SK-N-SH (cell line): ENCODE data around the gene RITA1.

Source experiments
- CTCF ChIP-seq: fragments of 200-600 bp; sonication (generic); IDR thresholded peaks from 2 replicates; pipeline ENCODE4 v1.6.1; 2017; ENCODE audit warnings: antibody characterized with exemption, mild to moderate bottlenecking, moderate library complexity
- EP300 ChIP-seq, 2 experiments: IDR thresholded peaks; 2 replicates each; pipeline versions ENCODE4 v1.4.0 to v1.6.1; 2012; ENCODE audit warnings: borderline replicate concordance in 1 of 2, low read depth in 1 of 2, low read length in 1 of 2
- EZH2phosphoT487 ChIP-seq: fragments of 200-600 bp; sonication (generic); IDR thresholded peaks from 2 replicates; pipeline ENCODE4 v1.6.1; 2017; ENCODE audit warnings: low read depth, mixed run types, mild to moderate bottlenecking, antibody characterized with exemption, moderate library complexity, borderline replicate concordance
- MXI1 ChIP-seq: IDR thresholded peaks from 2 replicates; pipeline ENCODE4 v1.6.1; 2012; ENCODE audit warnings: mild to moderate bottlenecking, low read depth, low read length, improper control_type of control experiment
- NRF1 ChIP-seq: IDR thresholded peaks from 2 replicates; pipeline ENCODE4 v1.6.1; 2012; ENCODE audit warnings: low read depth, mild to moderate bottlenecking, low read length
- POLR2AphosphoS5 ChIP-seq: IDR thresholded peaks from 2 replicates; pipeline ENCODE4 v1.6.1; 2012; ENCODE audit warnings: low read depth, low read length
- SIN3A ChIP-seq: IDR thresholded peaks from 2 replicates; pipeline ENCODE4 v1.6.1; 2012; ENCODE audit warnings: low read depth, mild to moderate bottlenecking, low read length, moderate library complexity, borderline replicate concordance
- TAF1 ChIP-seq: IDR thresholded peaks from 2 replicates; pipeline ENCODE4 v1.6.1; 2012; ENCODE audit warnings: low read depth, mild to moderate bottlenecking, low read length, moderate library complexity, borderline replicate concordance
- USF2 ChIP-seq: fragments of 150-350 bp; IDR thresholded peaks from 2 replicates; pipeline ENCODE4 v1.6.1; 2017; ENCODE audit warnings: antibody characterized with exemption, low read length, low read depth, borderline replicate concordance
- YY1 ChIP-seq: IDR thresholded peaks from 2 replicates; pipeline ENCODE4 v1.4.0; 2012; ENCODE audit warnings: low read depth, mild to moderate bottlenecking

GRCh38 chr12:113173081-113173698, 12.3 kb upstream of the RITA1 start:
- no peak for TF ChIP-seq EZH2phosphoT487
- TF ChIP-seq CTCF: no peak
- no peak for TF ChIP-seq SIN3A
- no peak for TF ChIP-seq MXI1
- TF ChIP-seq USF2: no peak
- TF ChIP-seq TAF1: no peak
- TF ChIP-seq YY1: no peak
- no peak for TF ChIP-seq EP300 (IDR thresholded peaks at IDR 0.05; ENCODE audit: borderline replicate concordance in 1 of 2, low read depth in 1 of 2, low read length in 1 of 2)
- no peak for TF ChIP-seq POLR2AphosphoS5
- TF ChIP-seq NRF1: no peak
